RWPE1 (cell line): Measurements from ENCODE around the gene WWOX.

Experiments used
- CTCF ChIA-PET: fragments of 350-600 bp; sonication (Branson Sonifier 250); formaldehyde crosslinking; extraction: SDS; loops from one replicate; lab custom pipeline; 2021; lab: Yijun Ruan, JAX
- POLR2A ChIA-PET: fragments of 400-600 bp; formaldehyde crosslinking; extraction: SDS; loops from one replicate; lab custom pipeline; 2020; ENCODE audit warnings: antibody characterized with exemption; ENCODE audit not compliant: low non-redundant PET; lab: Yijun Ruan, JAX
- DNase-seq: peaks from one replicate; pipeline ENCODE4 v3.0.0; 2012; ENCODE audit warnings: low spot score
- H3K27ac ChIP-seq: fragments of 450-650 bp; 2 replicates; pipeline ENCODE4 v1.5.1; 2017
- CTCF ChIP-seq: fragments of 450-650 bp; conservative IDR thresholded peaks from 2 replicates; pipeline ENCODE4 v1.5.1; 2017; ENCODE audit warnings: low read depth, mild to moderate bottlenecking

Gene WWOX

GRCh38 chr16:78754713-78755112, 655.3 kb downstream of the WWOX start:
- ChIA-PET POLR2A (no interaction called here), CTCF (interaction anchor here (0.8 kb wide), 1 partner anchor 117 kb away, joined by 5 read pairs; no protein-coding TSS in a partner anchor)
- no peak for TF ChIP-seq CTCF
- H3K27ac ChIP-seq, result no peak overlapping the region
- no peak for DNase-seq

GRCh38 chr16:78755751-78756661, 656.6 kb downstream of the WWOX start:
- POLR2A ChIA-PET, result no interaction called here
- CTCF ChIA-PET, result interaction anchor here (0.6 kb wide), 1 partner anchor 267 kb away, joined by 4 read pairs; no protein-coding TSS in a partner anchor
- DNase-seq, result no peak
- no peak overlapping the region for H3K27ac ChIP-seq
- no peak for TF ChIP-seq CTCF

- CTCF ChIA-PET, result no interaction called here
- POLR2A ChIA-PET, result no interaction called here
- no peak for TF ChIP-seq CTCF
- DNase-seq, result no peak
- H3K27ac ChIP-seq, result no peak overlapping the region
Observed at GRCh38 chr16:78759596-78759995, 660.1 kb downstream of the WWOX start.

- ChIA-PET POLR2A (no interaction called here), CTCF (interaction anchor here (0.8 kb wide), 1 partner anchor 287 kb away, joined by 3 read pairs; no protein-coding TSS in a partner anchor)
- TF ChIP-seq CTCF, result no peak
- no peak for DNase-seq
- no peak overlapping the region for H3K27ac ChIP-seq
Observed at GRCh38 chr16:78760611-78761010, 661.2 kb downstream of the WWOX start.

- no peak for TF ChIP-seq CTCF
- ChIA-PET POLR2A (no interaction called here), CTCF (interaction anchor here (0.6 to 0.8 kb wide), 2 partner anchors 45 to 288 kb away, joined by 3 read pairs; no protein-coding TSS in a partner anchor)
- DNase-seq, result no peak
- no peak overlapping the region for H3K27ac ChIP-seq
Observed at GRCh38 chr16:78761427-78761826, 662.0 kb downstream of the WWOX start.

- H3K27ac ChIP-seq, result no peak overlapping the region
- POLR2A ChIA-PET, result no interaction called here
- TF ChIP-seq CTCF, result no peak
- no peak for DNase-seq
- CTCF ChIA-PET, result no interaction called here
Observed at GRCh38 chr16:78762222-78762621, 662.8 kb downstream of the WWOX start.
